ENCODE measurements around the gene CRADD. TPM values are rescaled to one million over a fixed set of nuclear protein-coding genes. Genes with fewer than 3 reads are reported as not detected.
"Not testable (repeated sequence)": the region's sequence is repeated elsewhere in the genome, so short reads cannot be mapped to it uniquely, and the experiment has no call there.

Gene CRADD
- total RNA-seq, 1 donor from 2014 or later, result 14.7 TPM

DNA sequence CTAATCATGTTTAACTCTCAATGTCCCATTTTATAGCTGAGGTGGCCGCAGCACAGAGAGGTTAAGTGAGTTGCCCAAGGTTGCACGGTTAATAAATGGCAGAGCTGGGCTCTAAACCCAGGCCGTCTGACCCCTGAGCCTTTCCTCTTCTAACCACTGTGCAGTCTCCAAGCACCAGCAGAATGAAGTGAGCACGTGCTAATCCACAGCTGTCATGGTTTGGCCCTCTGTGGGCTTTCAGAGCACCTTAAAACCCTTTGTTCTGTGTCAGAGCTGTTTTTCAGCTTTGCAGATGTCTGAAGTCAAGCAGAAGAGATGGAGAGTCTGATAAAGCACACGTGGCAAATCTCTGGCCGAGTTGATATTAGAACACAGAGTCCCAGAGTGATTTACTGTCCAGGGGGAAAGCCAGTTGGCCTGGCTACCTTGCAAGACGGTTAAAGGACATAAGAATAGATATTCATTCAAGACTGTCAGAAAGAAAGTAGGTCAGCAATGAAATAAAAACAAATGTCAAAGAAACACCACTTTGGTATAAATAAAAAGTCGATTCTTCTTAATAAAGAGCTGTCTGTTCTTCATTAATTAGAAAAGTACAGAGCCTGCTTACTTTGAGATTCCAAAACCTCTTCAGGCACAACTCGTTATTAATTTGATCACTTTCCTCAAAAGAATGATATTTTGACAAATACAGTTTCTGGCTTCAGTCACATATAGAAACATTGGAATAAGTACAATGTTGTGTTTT lies 107.3 kb downstream of the CRADD start:
- peak; percentile 69 for DNase-seq (ENCODE audit: low read depth)

DNA sequence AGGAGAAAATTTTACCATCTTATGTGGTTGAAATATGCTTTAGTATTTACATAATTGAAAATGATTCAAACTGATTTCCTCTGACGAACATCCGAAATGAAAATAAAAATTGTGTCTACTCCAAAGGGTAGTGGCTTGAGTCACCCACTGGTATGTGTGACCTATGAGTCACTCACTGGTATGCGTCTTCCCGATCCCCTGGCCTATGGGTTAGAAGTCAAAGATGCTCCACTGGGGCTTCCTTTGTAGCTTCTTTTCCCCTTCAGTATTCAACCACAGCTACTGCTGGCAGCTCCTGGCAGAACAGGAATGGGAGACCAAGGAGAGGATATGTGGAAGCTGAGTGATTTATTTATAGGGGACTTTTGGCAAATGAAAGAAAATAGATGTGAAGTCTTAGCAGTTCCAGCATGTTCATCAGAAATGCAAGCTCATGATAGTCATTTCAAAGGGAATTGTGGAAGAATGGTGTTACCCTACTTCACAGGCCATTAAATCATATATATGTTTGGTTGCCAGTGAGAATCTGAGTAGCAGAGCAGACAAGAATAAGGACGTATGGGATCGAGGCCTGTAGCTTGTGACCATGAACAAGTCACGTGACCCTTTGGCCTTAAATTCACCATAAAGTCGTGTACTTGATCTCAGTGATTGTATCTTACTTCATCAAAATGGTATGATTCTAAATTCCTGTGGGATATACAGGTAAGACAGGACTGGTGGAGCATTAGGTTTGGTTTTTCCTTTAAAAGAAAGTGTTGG lies 108.3 kb downstream of the CRADD start:
- DNase-seq (ENCODE audit: low read depth), result peak; percentile 90

DNA sequence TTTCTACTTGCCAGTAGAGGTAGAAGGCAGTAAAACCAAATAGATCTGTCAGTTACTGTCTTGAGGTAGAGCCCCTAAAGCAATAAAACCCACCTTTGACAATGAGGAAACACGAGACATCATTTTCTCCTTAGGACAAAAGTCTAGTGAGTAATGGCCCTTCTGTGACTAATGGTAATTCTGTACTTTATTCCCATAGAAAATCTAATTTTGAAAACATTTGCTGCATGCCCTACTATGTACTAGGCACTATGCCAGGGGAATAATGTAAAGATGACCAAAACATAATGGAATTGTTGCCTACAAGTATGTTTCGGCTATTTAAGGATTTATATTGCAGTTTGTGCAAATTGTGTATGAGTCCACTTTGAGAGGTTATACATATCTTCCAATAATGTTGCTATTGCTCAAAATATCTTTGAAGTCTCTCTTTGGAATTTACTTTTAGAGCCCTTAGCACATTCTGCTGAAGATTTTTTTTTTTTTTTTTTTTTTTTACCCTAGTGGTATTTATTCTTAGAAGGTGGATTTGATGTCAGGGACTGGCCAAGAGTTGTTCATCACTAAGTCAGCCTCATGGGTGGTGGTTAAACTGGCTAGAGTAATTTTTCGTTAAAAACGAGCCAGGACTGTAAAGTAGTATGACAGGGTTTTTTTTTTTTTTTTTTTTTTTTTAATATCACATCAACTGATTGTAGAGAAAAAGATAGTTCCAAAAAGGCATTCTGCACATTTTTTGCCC lies 109.7 kb downstream of the CRADD start:
- DNase-seq (ENCODE audit: low read depth), result no peak

GRCh38 chr12:93788853-93789252 lies 111.7 kb downstream of the CRADD start:
- DNase-seq (ENCODE audit: low read depth), result no peak

DNA sequence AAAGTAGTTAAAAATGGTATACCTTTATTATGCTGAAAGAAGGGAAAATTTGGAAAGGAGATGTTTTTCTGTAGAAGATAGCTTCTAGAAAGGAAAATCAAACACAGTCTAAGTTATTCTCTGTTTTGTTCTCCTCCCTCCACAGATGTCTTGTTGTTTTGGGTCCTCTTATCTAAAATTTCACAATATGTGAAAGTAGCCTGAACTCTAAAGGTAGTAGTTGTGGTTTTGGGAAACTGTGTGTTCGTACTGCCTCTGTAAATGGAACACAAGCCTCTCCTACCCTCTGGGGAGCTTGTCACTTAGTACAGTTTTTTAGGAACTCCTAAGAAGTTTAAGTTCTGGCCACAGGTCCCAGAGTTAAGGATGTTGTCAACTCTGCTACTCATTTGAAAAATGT lies 112.6 kb downstream of the CRADD start:
- no peak for DNase-seq (ENCODE audit: low read depth)

GRCh38 chr12:93790472-93791152 lies 113.4 kb downstream of the CRADD start:
- peak; percentile 75 for DNase-seq (ENCODE audit: low read depth)

DNA sequence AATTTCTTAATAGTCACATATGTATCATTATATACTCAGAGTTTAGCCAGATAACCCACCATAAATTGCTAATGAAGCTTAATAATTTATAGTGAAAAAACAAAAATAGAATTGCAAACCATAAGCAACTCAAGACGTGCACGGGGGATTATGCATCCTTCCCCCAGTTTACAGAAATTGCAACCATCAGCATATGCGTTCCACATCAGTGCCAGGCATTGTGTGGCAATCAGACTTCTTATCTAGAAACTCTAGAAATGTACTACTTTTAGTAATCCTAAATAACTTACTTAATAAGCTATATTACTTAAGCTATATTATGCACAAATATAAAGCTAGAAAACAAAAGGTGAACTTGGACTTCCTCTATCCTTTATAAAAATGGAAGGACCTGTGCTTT lies 115.8 kb downstream of the CRADD start:
- DNase-seq (ENCODE audit: low read depth), result no peak

- no peak for DNase-seq (ENCODE audit: low read depth)
These were observed 116.8 kb downstream of the CRADD start for GRCh38 chr12:93793983-93794382.

GRCh38 chr12:93794738-93795137 lies 117.6 kb downstream of the CRADD start:
- no peak for DNase-seq (ENCODE audit: low read depth)

DNA sequence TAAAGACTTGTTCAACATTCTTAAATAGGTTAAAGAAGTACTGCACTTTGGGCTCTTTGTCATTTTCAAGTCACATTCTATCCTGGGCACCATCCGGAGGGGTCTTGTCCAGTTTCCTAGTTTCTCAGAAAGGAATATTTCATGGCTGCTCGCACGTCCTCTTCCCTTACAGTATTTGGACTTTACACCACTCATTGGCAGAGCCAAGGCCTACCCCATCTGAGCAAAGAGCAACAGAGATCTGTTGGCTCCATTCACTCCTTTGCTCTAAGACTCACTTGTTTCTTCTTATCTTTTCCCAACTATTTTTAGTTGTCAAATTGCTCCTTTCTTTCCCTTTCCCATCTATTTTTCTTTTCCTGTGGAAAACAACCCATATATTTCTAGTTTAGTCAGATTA lies 118.2 kb downstream of the CRADD start:
- DNase-seq (ENCODE audit: low read depth), result no peak

DNA sequence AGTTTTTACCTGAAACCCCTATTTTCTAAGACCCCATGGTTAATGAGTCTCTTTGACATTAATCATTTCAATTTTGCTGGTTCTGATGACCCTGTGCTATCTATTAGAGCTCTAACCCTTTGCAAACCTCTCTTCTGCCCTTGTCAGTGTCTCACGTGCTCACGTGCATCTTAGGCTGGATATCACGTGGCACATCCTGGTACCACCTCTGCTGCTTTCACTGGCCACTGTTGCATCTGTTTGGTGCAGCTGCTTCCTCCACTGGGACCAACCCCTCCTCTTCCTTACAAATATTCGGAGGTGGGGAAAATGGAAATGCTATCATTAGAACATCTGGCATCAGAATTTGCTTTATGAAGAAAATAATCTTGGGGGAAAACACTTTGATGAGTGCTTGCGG lies 119.6 kb downstream of the CRADD start:
- DNase-seq (ENCODE audit: low read depth), result no peak

- no peak for DNase-seq (ENCODE audit: low read depth)
These were observed 121.3 kb downstream of the CRADD start for GRCh38 chr12:93798279-93799151.

- DNase-seq (ENCODE audit: low read depth), result not testable (repeated sequence)
These were observed 124.5 kb downstream of the CRADD start for GRCh38 chr12:93801666-93802065.

GRCh38 chr12:93802293-93802692 lies 125.1 kb downstream of the CRADD start:
- DNase-seq (ENCODE audit: low read depth), result peak; percentile 63

DNA sequence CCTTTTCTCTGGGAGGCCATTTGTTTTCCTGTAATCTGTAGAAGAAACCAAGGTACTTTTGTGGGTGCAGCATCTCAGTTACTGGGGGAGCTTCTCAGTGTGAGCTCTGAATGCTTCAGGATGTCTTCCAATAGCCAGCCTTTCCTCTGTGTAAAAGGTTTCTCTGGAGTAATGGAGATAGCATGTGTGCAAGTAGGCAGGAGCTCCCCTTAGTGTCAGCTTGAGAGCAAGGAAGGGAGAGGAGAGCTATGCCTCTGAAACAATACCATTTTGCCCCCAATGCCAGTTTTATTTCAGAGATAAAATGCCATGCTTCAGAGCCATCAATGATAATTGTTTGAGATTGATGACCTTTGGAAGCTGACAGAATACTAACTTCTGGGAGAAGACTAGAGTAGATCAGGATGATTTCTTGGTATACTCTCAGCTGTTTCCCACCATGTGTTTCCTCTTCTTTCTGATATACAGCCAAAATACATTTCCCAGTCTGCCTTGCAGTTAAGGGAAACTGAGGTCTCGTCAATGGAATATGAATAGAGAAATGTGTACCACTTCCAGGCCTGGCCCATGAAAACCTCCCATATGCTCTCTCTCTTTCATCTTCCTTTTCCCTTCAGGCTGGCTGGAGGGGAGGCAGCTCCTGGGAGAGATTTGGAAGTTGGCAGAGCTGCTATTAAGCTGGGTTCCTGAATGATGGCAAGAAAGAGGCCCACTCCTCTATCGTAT lies 125.7 kb downstream of the CRADD start:
- DNase-seq (ENCODE audit: low read depth), result no peak

DNA sequence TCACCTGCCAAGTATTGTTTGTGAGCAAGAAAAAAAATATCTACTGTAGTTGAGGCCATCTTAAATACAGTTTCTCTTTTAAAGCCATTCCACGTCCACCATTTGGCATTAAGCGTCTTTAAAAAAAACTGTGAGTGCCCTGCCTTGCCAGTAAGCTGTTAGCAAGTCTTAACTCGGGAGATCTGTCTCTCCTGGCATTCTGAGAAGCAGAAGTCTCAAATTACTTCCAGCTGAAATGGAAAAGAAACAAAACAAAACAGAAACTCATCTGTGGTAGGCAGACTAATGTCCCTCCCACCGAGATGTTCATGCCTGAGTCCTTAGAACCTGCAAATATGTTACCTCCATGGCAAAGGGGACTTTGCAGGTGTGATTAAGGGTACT lies 126.2 kb downstream of the CRADD start:
- peak; percentile 80 for DNase-seq (ENCODE audit: low read depth)

- DNase-seq (ENCODE audit: low read depth), result peak; percentile 90
These were observed 127.4 kb downstream of the CRADD start for GRCh38 chr12:93804392-93805179.

- DNase-seq (ENCODE audit: low read depth), result peak; percentile 85
These were observed 128.6 kb downstream of the CRADD start for GRCh38 chr12:93805736-93806141.

DNA sequence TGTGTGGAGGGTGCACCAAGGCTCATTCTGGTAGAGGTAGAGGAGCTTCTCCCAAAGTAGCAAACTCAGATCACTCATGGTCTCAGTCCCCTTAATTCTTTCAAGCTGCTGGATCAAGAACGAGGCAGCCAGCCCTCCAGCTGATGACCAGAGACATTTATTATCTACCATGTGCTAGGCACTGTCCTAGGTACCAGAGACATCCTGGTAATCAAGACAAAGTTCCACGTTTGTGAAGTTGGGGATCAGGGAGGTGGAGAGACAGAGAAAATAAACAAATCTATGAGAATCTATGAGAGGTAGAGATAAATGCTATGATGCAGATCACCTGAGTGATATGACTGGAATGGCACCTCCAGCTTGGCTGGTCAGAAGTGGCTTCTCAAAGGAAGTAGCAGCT lies 130.2 kb downstream of the CRADD start:
- no peak for DNase-seq (ENCODE audit: low read depth)
